Liver (tissue), 3 donors: ENCODE measurements around the gene PSMB7.

Experiments used
- EGR1 ChIP-seq, 2 donors: IDR thresholded peaks; 2 replicates each; pipeline ENCODE4 v1.6.1; 2016 to 2018; ENCODE audit warnings: antibody characterized with exemption in 2 of 2, low read depth in 2 of 2
- FOXA1 ChIP-seq: IDR thresholded peaks from 2 replicates; pipeline ENCODE4 v1.6.1; 2016; ENCODE audit warnings: antibody characterized with exemption
- GABPA ChIP-seq, 2 donors: IDR thresholded peaks in 1 of 2; conservative IDR thresholded peaks in 1 of 2; 2 replicates each; pipeline ENCODE4 v1.6.1; 2016; ENCODE audit warnings: antibody characterized with exemption in 2 of 2, mild to moderate bottlenecking in 1 of 2, moderate library complexity in 1 of 2
- HNF4A ChIP-seq, 2 donors: conservative IDR thresholded peaks; 2 replicates each; pipeline ENCODE4 v1.6.1; 2016; ENCODE audit warnings: antibody characterized with exemption in 2 of 2, mild to moderate bottlenecking in 2 of 2
- JUND ChIP-seq, 2 donors: IDR thresholded peaks; 2 replicates each; pipeline ENCODE4 v1.6.1; 2016; ENCODE audit warnings: antibody characterized with exemption in 2 of 2
- MAX ChIP-seq: IDR thresholded peaks from 2 replicates; pipeline ENCODE4 v1.6.1; 2016; ENCODE audit warnings: antibody characterized with exemption
- RAD21 ChIP-seq, 2 donors: IDR thresholded peaks; 2 replicates each; pipeline ENCODE4 v1.6.1; 2016; ENCODE audit warnings: antibody characterized with exemption in 2 of 2, mild to moderate bottlenecking in 2 of 2
- RXRA ChIP-seq, 2 donors: IDR thresholded peaks; 2 replicates each; pipeline ENCODE4 v1.6.1; 2017 to 2018; ENCODE audit warnings: antibody characterized with exemption in 2 of 2, mild to moderate bottlenecking in 1 of 2
- SP1 ChIP-seq: IDR thresholded peaks from 2 replicates; pipeline ENCODE4 v1.6.1; 2018; ENCODE audit warnings: antibody characterized with exemption, mild to moderate bottlenecking
- TF ChIP-seq, protein P1 (sequence below): fragments of 150-350 bp; IDR thresholded peaks from 2 replicates; pipeline ENCODE4 v1.5.1; 2017; ENCODE audit warnings: improper control_type of control experiment, low read depth, low read length; ENCODE audit not compliant: missing input control
- TF ChIP-seq, protein P2 (sequence below): IDR thresholded peaks from 2 replicates; pipeline ENCODE4 v1.6.1; 2016; ENCODE audit warnings: antibody characterized with exemption
- TF ChIP-seq, protein P3 (sequence below): IDR thresholded peaks from 2 replicates; pipeline ENCODE4 v1.6.1; 2016; ENCODE audit warnings: antibody characterized with exemption
- donor health status: healthy.
- donor health status: healthy.

DNA sequence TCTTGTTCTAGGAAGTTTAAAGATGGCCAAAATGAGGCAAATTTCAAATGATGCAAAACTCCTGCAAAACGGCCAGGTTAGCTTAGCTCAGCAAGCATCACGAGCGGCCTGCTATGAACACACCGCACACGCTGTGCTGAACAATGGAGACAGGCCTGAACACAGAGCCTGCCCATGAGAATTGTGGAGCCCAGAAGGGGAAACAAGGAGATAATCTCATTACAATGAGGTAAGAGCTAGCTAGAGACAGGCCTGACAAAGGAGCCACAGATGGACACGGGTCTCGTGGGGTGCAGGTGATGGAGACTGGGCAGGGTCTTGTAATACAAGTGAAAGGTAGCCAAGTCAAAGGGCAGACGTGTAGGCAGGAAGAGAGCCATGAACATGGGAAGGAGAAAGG is 50.2 kb downstream of the PSMB7 start:
- no peak for TF ChIP-seq JUND (IDR thresholded peaks at IDR 0.05)
- TF ChIP-seq, protein P1, sequence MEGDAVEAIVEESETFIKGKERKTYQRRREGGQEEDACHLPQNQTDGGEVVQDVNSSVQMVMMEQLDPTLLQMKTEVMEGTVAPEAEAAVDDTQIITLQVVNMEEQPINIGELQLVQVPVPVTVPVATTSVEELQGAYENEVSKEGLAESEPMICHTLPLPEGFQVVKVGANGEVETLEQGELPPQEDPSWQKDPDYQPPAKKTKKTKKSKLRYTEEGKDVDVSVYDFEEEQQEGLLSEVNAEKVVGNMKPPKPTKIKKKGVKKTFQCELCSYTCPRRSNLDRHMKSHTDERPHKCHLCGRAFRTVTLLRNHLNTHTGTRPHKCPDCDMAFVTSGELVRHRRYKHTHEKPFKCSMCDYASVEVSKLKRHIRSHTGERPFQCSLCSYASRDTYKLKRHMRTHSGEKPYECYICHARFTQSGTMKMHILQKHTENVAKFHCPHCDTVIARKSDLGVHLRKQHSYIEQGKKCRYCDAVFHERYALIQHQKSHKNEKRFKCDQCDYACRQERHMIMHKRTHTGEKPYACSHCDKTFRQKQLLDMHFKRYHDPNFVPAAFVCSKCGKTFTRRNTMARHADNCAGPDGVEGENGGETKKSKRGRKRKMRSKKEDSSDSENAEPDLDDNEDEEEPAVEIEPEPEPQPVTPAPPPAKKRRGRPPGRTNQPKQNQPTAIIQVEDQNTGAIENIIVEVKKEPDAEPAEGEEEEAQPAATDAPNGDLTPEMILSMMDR, result no peak
- no peak for TF ChIP-seq EGR1 (IDR thresholded peaks at IDR 0.05; ENCODE audit: low read depth in 2 of 2)
- TF ChIP-seq GABPA (IDR thresholded peaks at IDR 0.05 in 1 of 2, conservative IDR thresholded peaks at IDR 0.05 in 1 of 2), result no peak
- TF ChIP-seq FOXA1, result no peak
- TF ChIP-seq MAX, result no peak
- TF ChIP-seq, protein P2, sequence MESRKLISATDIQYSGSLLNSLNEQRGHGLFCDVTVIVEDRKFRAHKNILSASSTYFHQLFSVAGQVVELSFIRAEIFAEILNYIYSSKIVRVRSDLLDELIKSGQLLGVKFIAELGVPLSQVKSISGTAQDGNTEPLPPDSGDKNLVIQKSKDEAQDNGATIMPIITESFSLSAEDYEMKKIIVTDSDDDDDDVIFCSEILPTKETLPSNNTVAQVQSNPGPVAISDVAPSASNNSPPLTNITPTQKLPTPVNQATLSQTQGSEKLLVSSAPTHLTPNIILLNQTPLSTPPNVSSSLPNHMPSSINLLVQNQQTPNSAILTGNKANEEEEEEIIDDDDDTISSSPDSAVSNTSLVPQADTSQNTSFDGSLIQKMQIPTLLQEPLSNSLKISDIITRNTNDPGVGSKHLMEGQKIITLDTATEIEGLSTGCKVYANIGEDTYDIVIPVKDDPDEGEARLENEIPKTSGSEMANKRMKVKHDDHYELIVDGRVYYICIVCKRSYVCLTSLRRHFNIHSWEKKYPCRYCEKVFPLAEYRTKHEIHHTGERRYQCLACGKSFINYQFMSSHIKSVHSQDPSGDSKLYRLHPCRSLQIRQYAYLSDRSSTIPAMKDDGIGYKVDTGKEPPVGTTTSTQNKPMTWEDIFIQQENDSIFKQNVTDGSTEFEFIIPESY, result no peak
- TF ChIP-seq, protein P3, sequence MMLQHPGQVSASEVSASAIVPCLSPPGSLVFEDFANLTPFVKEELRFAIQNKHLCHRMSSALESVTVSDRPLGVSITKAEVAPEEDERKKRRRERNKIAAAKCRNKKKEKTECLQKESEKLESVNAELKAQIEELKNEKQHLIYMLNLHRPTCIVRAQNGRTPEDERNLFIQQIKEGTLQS, result no peak
- no peak for TF ChIP-seq HNF4A (conservative IDR thresholded peaks at IDR 0.05)
- TF ChIP-seq SP1, result no peak
- no peak for TF ChIP-seq RAD21 (IDR thresholded peaks at IDR 0.05)
- TF ChIP-seq RXRA (IDR thresholded peaks at IDR 0.05), result no peak
